Panc1 (cell line): ENCODE data around the gene STC2. TPM values are rescaled to one million over a fixed set of nuclear protein-coding genes. Genes with fewer than 3 reads are reported as not detected.

ENCODE experiments used
- ATAC-seq: fragments of 200-7000 bp; cut with Tn5 transposase; 2 replicates; pipeline ENCODE4 v1.9.1; 2020; ENCODE audit warnings: mild to moderate bottlenecking, moderate library complexity
- BruUV-seq: library from RNA; stranded (reverse); fragments of 400-500 nt; replicated peaks from 2 replicates; lab custom pipeline; 2021; lab: Mats Ljungman, UMichigan
- CTCF ChIA-PET: fragments of 300-600 bp; sonication (Branson Sonifier 250); formaldehyde crosslinking; loops from one replicate; lab custom pipeline; 2022; ENCODE audit warnings: antibody characterized with exemption; lab: Charles Lee
- POLR2A ChIA-PET: fragments of 300-600 bp; sonication (Branson Sonifier 250); formaldehyde crosslinking; loops from one replicate; lab custom pipeline; 2022; ENCODE audit warnings: antibody characterized with exemption; lab: Charles Lee
- DNase-seq: peaks from one replicate; pipeline ENCODE4 v3.0.0-alpha.2; 2010; ENCODE audit warnings: low read depth, low spot score
- H3K27ac ChIP-seq: 2 replicates; pipeline ENCODE4 v1.5.1; 2011; ENCODE audit warnings: mild to moderate bottlenecking, low read length, inconsistent platforms
- H3K27me3 ChIP-seq: fragments of 200-500 bp; sonication (Bioruptor generic); 2 replicates; pipeline ENCODE4 v1.6.0; 2014; ENCODE audit warnings: low read length, inconsistent platforms; ENCODE audit not compliant: control insufficient read depth, insufficient read depth
- H3K36me3 ChIP-seq: fragments of 200-500 bp; sonication (Bioruptor generic); 2 replicates; pipeline ENCODE4 v1.5.1; 2014; ENCODE audit warnings: inconsistent platforms, mild to moderate bottlenecking, low read length, moderate library complexity; ENCODE audit not compliant: control insufficient read depth, insufficient read depth
- H3K4me1 ChIP-seq: 2 replicates; pipeline ENCODE4 v1.5.1; 2011; ENCODE audit warnings: inconsistent platforms, mild to moderate bottlenecking, low read length, moderate library complexity; ENCODE audit not compliant: control insufficient read depth, insufficient read depth
- H3K4me3 ChIP-seq, 2 experiments: 2 replicates each; pipeline ENCODE4 v1.5.1; 2011 to 2012; ENCODE audit warnings: low read depth in 2 of 2, low read length in 2 of 2, mild to moderate bottlenecking in 2 of 2, inconsistent platforms in 1 of 2, moderate library complexity in 1 of 2
- H3K9me3 ChIP-seq: fragments of 200-500 bp; sonication (Bioruptor generic); 2 replicates; pipeline ENCODE4 v1.5.1; 2014; ENCODE audit warnings: low read depth, mild to moderate bottlenecking, inconsistent platforms, low read length, moderate library complexity; ENCODE audit not compliant: control insufficient read depth, insufficient read depth
- POLR2AphosphoS5 ChIP-seq: IDR thresholded peaks from 2 replicates; pipeline ENCODE4 v1.6.1; 2012; ENCODE audit warnings: mild to moderate bottlenecking, low read depth, low read length, moderate library complexity
- SIN3A ChIP-seq: IDR thresholded peaks from 2 replicates; pipeline ENCODE4 v1.6.1; 2012; ENCODE audit warnings: low read depth, mild to moderate bottlenecking, low read length, moderate library complexity, borderline replicate concordance; ENCODE audit not compliant: insufficient read depth
- TCF7L2 ChIP-seq: IDR thresholded peaks from 2 replicates; pipeline ENCODE4 v1.6.1; 2011; ENCODE audit warnings: mild to moderate bottlenecking, low read depth, low read length, inconsistent platforms
- in situ Hi-C: cut with HindIII; loops from 2 replicates; pipeline ENCODE4 v1.10.0; 2016; ENCODE audit warnings: low sequenced_read_pairs, low pct_unique_long_range_greater_than_20kb
- intact Hi-C: fragments of 100-400 bp; cut with micrococcal nuclease; formaldehyde crosslinking; loops from one replicate; pipeline ENCODE4 v1.10.0; 2022; ENCODE audit not compliant: unreplicated experiment
- total RNA-seq: library from RNA; stranded (reverse); gene quantifications from one replicate; pipeline ENCODE4 v1.2.1, GENCODE V29; 2021; ENCODE audit not compliant: unreplicated experiment
- TF ChIP-seq, protein P1 (sequence below), 2 experiments: IDR thresholded peaks; 2 replicates each; pipeline ENCODE4 v1.6.1; 2011 to 2012; ENCODE audit warnings: low read depth in 2 of 2, control low read depth in 1 of 2, low read length in 1 of 2, mild to moderate bottlenecking in 1 of 2, moderate library complexity in 1 of 2; ENCODE audit not compliant: insufficient read depth in 1 of 2
- TF ChIP-seq, protein P2 (sequence below): fragments of 450-650 bp; IDR thresholded peaks from 2 replicates; pipeline ENCODE4 v1.5.1; 2017; ENCODE audit warnings: mild to moderate bottlenecking

Gene STC2
- total RNA-seq, 1 experiment from 2014 or later = 32.2 TPM

DNA sequence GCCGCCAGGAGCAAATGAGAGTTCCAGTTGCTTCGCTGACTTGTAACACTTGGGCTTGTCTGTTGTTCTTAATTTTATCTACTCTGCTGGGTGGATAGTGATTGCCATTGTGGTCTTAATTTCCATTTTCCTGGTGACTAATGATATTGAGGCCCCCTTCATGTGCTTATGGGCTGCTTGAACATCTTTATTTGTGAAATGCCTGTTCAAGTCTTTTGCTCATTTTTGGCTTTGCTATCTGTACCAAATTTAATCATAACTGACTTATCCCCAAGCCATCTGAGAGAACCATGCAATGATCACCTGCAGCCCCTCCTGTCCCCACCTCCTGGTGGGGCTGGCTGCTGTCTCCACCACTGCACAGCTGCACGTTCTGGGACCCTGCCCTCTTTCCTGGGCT, 20.5 kb downstream of the STC2 start:
- DNase-seq (no peak), ATAC-seq (no peak)
- H3K36me3 ChIP-seq = no peaks in the 10 kb centered on the region
- no peak overlapping the region for H3K4me3 ChIP-seq
- TF ChIP-seq POLR2AphosphoS5 = no peak
- no peak for TF ChIP-seq TCF7L2
- TF ChIP-seq, protein P1, sequence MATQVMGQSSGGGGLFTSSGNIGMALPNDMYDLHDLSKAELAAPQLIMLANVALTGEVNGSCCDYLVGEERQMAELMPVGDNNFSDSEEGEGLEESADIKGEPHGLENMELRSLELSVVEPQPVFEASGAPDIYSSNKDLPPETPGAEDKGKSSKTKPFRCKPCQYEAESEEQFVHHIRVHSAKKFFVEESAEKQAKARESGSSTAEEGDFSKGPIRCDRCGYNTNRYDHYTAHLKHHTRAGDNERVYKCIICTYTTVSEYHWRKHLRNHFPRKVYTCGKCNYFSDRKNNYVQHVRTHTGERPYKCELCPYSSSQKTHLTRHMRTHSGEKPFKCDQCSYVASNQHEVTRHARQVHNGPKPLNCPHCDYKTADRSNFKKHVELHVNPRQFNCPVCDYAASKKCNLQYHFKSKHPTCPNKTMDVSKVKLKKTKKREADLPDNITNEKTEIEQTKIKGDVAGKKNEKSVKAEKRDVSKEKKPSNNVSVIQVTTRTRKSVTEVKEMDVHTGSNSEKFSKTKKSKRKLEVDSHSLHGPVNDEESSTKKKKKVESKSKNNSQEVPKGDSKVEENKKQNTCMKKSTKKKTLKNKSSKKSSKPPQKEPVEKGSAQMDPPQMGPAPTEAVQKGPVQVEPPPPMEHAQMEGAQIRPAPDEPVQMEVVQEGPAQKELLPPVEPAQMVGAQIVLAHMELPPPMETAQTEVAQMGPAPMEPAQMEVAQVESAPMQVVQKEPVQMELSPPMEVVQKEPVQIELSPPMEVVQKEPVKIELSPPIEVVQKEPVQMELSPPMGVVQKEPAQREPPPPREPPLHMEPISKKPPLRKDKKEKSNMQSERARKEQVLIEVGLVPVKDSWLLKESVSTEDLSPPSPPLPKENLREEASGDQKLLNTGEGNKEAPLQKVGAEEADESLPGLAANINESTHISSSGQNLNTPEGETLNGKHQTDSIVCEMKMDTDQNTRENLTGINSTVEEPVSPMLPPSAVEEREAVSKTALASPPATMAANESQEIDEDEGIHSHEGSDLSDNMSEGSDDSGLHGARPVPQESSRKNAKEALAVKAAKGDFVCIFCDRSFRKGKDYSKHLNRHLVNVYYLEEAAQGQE (IDR thresholded peaks at IDR 0.05; ENCODE audit: insufficient read depth in 1 of 2, low read depth in 2 of 2, low read length in 1 of 2) = no peak
- TF ChIP-seq SIN3A = no peak
- TF ChIP-seq, protein P2, sequence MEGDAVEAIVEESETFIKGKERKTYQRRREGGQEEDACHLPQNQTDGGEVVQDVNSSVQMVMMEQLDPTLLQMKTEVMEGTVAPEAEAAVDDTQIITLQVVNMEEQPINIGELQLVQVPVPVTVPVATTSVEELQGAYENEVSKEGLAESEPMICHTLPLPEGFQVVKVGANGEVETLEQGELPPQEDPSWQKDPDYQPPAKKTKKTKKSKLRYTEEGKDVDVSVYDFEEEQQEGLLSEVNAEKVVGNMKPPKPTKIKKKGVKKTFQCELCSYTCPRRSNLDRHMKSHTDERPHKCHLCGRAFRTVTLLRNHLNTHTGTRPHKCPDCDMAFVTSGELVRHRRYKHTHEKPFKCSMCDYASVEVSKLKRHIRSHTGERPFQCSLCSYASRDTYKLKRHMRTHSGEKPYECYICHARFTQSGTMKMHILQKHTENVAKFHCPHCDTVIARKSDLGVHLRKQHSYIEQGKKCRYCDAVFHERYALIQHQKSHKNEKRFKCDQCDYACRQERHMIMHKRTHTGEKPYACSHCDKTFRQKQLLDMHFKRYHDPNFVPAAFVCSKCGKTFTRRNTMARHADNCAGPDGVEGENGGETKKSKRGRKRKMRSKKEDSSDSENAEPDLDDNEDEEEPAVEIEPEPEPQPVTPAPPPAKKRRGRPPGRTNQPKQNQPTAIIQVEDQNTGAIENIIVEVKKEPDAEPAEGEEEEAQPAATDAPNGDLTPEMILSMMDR = no peak
- no peak overlapping the region for H3K27ac ChIP-seq
- no peaks in the 10 kb centered on the region for H3K27me3 ChIP-seq
- intact Hi-C loops (no loop called here), in situ Hi-C loops (no loop called here)
- peaks cover 8% of the 10 kb centered on the region; the same call in 1 of the 2 replicates for H3K9me3 ChIP-seq
- H3K4me1 ChIP-seq = no peaks in the 10 kb centered on the region
- no TSS peak for BruUV-seq
- POLR2A ChIA-PET = no interaction called here
- CTCF ChIA-PET = no interaction called here

DNA sequence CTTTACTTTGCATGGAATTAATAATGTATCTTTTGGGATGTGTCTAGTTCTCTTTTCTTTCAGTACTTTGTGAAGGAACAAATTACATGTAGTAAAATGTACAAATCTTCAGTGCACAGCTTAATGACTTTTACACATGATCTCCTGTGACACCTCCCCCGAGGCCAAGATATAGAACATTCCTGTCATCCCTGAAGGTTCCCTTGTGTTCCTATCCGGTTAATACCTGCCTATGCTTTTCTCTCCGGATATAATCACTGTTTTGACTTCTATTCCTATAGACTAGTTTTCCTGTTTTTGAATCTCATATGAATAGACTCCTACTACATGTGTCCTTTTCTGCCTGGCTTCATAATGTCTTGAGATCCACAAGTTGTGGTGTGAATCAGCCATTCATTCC, 21.5 kb downstream of the STC2 start:
- no peaks in the 10 kb centered on the region for H3K27me3 ChIP-seq
- CTCF ChIA-PET = interaction anchor here (0.6 kb wide), 1 partner anchor 258 kb away, joined by 4 read pairs; no protein-coding TSS in a partner anchor
- in situ Hi-C loops = no loop called here
- no peaks in the 10 kb centered on the region for H3K36me3 ChIP-seq
- POLR2A ChIA-PET = no interaction called here
- DNase-seq (no peak), ATAC-seq (no peak)
- H3K4me3 ChIP-seq = no peak overlapping the region
- H3K4me1 ChIP-seq = no peaks in the 10 kb centered on the region
- intact Hi-C loops = no loop called here
- H3K9me3 ChIP-seq = peaks cover 8% of the 10 kb centered on the region; the same call in 1 of the 2 replicates
- no TSS peak for BruUV-seq
- TF ChIP-seq, protein P1 (IDR thresholded peaks at IDR 0.05; ENCODE audit: insufficient read depth in 1 of 2, low read depth in 2 of 2, low read length in 1 of 2) = no peak
- TF ChIP-seq TCF7L2 (no peak), SIN3A (no peak), POLR2AphosphoS5 (no peak)
- TF ChIP-seq, protein P2 = no peak
- no peak overlapping the region for H3K27ac ChIP-seq
